ENCODE measurements around the gene PRKX.
"Not testable (repeated sequence)": the region's sequence is repeated elsewhere in the genome, so short reads cannot be mapped to it uniquely, and the experiment has no call there.

The PRKX gene

DNA sequence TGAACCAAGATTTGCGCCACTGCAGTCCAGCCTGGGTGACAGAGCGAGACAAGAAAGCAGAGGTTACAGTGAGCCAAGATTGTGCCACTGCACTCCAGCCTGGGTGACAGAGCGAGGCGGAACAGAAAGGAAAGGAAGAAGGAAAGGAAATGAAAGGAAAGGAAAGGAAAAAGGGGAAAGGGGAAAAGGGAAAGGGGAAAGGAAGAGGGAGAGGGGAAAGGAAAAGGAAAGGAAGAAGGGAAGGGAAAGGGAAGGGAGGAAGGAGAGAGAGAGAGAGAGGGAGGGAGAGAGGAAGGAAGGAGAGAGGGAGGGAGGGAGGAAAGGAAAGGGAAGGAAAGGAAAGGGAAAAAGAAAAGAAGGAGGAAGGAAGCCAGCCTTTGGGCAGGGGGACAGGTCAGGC lies 76.6 kb downstream of the PRKX start:
- no peaks in the 10 kb centered on the region for H3K9me3 ChIP-seq (ENCODE audit: control insufficient read depth in 5 of 5, low read length in 5 of 5)
- no peaks in the 10 kb centered on the region for H3K27me3 ChIP-seq (ENCODE audit: control insufficient read depth in 5 of 5, insufficient read depth in 4 of 5, low read length in 5 of 5)
- no peak overlapping the region for H3K4me3 ChIP-seq (ENCODE audit: low read depth in 1 of 5, low read length in 5 of 5)
- H3K9ac ChIP-seq (ENCODE audit: low read length in 5 of 5) = no peak overlapping the region
- H3K36me3 ChIP-seq (ENCODE audit: control insufficient read depth in 5 of 5, insufficient read depth in 5 of 5, low read length in 5 of 5) = peaks cover 0 to 18% (median 3%) of the 10 kb centered on the region in 5 donors
- no peak overlapping the region for H3K27ac ChIP-seq (ENCODE audit: low read depth, low read length)
- H3K4me1 ChIP-seq (ENCODE audit: control insufficient read depth in 5 of 5, insufficient read depth in 5 of 5, low read length in 5 of 5) = peaks cover 0 to 3% (median 0%) of the 10 kb centered on the region in 5 donors

DNA sequence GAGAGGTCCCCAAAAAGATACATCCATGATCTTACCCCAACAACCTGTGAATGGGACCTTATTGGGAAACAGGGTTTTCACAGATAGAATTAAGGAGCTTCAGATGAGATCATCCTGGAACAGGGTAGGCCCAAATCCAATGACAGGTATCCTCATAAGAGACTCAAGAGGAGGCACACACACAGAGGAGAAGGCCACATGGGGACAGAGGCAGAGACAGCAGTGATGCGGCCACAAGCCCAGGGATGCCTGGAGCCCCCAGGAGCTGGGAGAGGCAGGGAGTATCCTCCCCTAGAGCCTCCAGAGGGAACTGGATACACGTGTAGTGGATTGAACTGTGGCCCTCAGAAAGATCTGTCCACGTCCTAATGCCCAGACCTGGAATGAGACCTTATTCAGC lies 82.3 kb downstream of the PRKX start:
- no peaks in the 10 kb centered on the region for H3K27me3 ChIP-seq (ENCODE audit: control insufficient read depth in 5 of 5, insufficient read depth in 4 of 5, low read length in 5 of 5)
- no peaks in the 10 kb centered on the region for H3K4me1 ChIP-seq (ENCODE audit: control insufficient read depth in 5 of 5, insufficient read depth in 5 of 5, low read length in 5 of 5)
- H3K9me3 ChIP-seq (ENCODE audit: control insufficient read depth in 5 of 5, low read length in 5 of 5) = peaks cover 0 to 7% (median 0%) of the 10 kb centered on the region in 5 donors
- H3K36me3 ChIP-seq (ENCODE audit: control insufficient read depth in 5 of 5, insufficient read depth in 5 of 5, low read length in 5 of 5) = peaks cover 3 to 18% (median 4%) of the 10 kb centered on the region in 5 donors
- H3K4me3 ChIP-seq (ENCODE audit: low read depth in 1 of 5, low read length in 5 of 5) = no peak overlapping the region
- H3K9ac ChIP-seq (ENCODE audit: low read length in 5 of 5) = no peak overlapping the region
- no peak overlapping the region for H3K27ac ChIP-seq (ENCODE audit: low read depth, low read length)

DNA sequence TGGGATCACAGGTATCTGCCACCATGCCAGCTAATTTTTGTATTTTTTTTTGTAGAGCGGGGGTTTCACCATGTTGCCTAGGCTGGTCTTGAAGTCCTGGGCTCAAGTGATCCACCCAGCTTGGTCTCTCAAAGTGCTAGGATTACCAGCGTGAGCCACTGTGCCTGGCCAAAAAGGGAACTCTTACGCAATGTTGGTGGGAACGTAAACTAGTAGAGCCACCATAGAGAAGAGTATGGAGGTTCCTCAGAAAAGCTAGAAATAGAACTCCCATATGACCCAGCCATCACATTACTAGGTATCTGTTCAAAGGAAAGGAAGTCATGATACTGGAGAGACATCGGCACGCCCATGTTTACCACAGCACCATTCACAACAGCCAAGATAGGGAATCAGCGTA lies 85.9 kb downstream of the PRKX start:
- Histone ChIP-seq H3K4me3 (ENCODE audit: low read depth in 1 of 5, low read length in 5 of 5) (no peak overlapping the region), H3K4me1 (ENCODE audit: control insufficient read depth in 5 of 5, insufficient read depth in 5 of 5, low read length in 5 of 5) (no peaks in the 10 kb centered on the region), H3K36me3 (ENCODE audit: control insufficient read depth in 5 of 5, insufficient read depth in 5 of 5, low read length in 5 of 5) (peaks cover 3 to 27% (median 5%) of the 10 kb centered on the region in 5 donors), H3K27me3 (ENCODE audit: control insufficient read depth in 5 of 5, insufficient read depth in 4 of 5, low read length in 5 of 5) (no peaks in the 10 kb centered on the region), H3K27ac (ENCODE audit: low read depth, low read length) (no peak overlapping the region), H3K9me3 (ENCODE audit: control insufficient read depth in 5 of 5, low read length in 5 of 5) (peaks cover 0 to 7% (median 0%) of the 10 kb centered on the region in 5 donors), H3K9ac (ENCODE audit: low read length in 5 of 5) (no peak overlapping the region)

DNA sequence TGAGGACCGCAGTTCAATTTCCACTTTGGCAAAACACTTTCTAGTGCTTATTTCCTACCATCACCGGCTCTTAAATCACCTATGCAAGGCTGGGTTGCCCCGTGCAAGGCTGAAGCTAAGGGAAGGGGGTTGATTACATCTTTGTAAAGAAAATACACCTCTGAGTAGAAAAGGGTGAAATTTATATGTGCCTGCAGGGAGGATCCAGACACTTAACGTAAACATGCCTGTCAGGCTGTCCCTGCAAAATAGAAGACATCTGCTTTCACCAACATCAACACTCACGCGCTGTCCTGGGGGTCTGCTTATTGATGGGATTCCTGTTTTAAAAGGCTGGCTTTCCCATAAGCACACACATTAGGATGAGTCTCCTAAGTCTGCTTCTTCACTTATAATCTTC lies 92.0 kb downstream of the PRKX start:
- H3K27me3 ChIP-seq (ENCODE audit: control insufficient read depth in 5 of 5, insufficient read depth in 4 of 5, low read length in 5 of 5) = no peaks in the 10 kb centered on the region
- no peak overlapping the region for H3K4me3 ChIP-seq (ENCODE audit: low read depth in 1 of 5, low read length in 5 of 5)
- H3K27ac ChIP-seq (ENCODE audit: low read depth, low read length) = no peak overlapping the region
- H3K36me3 ChIP-seq (ENCODE audit: control insufficient read depth in 5 of 5, insufficient read depth in 5 of 5, low read length in 5 of 5) = peaks cover 0 to 38% (median 11%) of the 10 kb centered on the region in 5 donors
- no peaks in the 10 kb centered on the region for H3K4me1 ChIP-seq (ENCODE audit: control insufficient read depth in 5 of 5, insufficient read depth in 5 of 5, low read length in 5 of 5)
- no peak overlapping the region for H3K9ac ChIP-seq (ENCODE audit: low read length in 5 of 5)
- H3K9me3 ChIP-seq (ENCODE audit: control insufficient read depth in 5 of 5, low read length in 5 of 5) = peaks cover 0 to 3% (median 0%) of the 10 kb centered on the region in 5 donors

DNA sequence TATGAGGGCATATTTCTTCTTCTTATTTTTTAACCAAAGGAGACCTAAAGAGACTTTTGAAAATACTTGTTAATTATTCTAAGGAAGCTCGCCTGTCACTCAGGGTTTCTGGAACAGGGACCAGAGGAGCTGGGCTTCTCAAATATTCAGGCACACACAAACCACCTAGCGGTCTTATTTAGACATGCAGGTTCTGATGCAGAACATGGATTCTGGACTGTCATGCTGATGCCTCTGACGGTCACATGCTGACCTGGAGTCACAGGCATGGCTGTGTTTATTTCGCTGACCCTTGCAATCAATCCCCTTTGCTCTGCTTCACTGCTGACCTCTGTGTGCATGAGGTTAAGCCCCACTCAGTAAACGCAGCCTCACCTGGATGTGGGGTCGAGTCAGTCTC lies 101.7 kb downstream of the PRKX start:
- not testable (repeated sequence) for H3K9ac ChIP-seq (ENCODE audit: low read length in 5 of 5); H3K27me3 ChIP-seq (ENCODE audit: control insufficient read depth in 5 of 5, insufficient read depth in 4 of 5, low read length in 5 of 5); H3K27ac ChIP-seq (ENCODE audit: low read depth, low read length); H3K4me3 ChIP-seq (ENCODE audit: low read depth in 1 of 5, low read length in 5 of 5); H3K4me1 ChIP-seq (ENCODE audit: control insufficient read depth in 5 of 5, insufficient read depth in 5 of 5, low read length in 5 of 5); H3K9me3 ChIP-seq (ENCODE audit: control insufficient read depth in 5 of 5, low read length in 5 of 5)
- peaks cover 6 to 26% (median 13%) of the 10 kb centered on the region in 5 donors for H3K36me3 ChIP-seq (ENCODE audit: control insufficient read depth in 5 of 5, insufficient read depth in 5 of 5, low read length in 5 of 5)

DNA sequence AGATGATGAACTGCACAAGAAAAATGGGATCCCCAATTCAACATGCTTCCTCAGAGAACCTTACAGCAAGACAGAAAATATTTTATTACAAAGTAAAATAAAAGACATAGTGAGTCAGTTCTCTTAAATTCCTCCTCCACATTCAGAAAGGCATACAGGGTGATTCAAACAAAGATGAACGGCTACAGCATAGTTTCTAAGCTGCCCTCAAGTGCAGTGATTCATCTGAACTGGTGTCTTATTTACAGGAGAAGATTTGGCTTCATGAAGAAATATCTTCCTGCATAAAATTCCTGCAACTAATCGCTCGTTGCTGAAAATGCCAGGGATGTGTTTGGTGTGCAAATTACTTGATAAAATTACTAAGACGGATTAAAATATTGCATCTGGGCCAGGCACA lies 103.6 kb downstream of the PRKX start:
- Histone ChIP-seq H3K27me3 (ENCODE audit: control insufficient read depth in 5 of 5, insufficient read depth in 4 of 5, low read length in 5 of 5) (no peaks in the 10 kb centered on the region), H3K9me3 (ENCODE audit: control insufficient read depth in 5 of 5, low read length in 5 of 5) (no peaks in the 10 kb centered on the region), H3K4me3 (ENCODE audit: low read depth in 1 of 5, low read length in 5 of 5) (no peak overlapping the region), H3K27ac (ENCODE audit: low read depth, low read length) (no peak overlapping the region), H3K4me1 (ENCODE audit: control insufficient read depth in 5 of 5, insufficient read depth in 5 of 5, low read length in 5 of 5) (no peaks in the 10 kb centered on the region), H3K9ac (ENCODE audit: low read length in 5 of 5) (no peak overlapping the region), H3K36me3 (ENCODE audit: control insufficient read depth in 5 of 5, insufficient read depth in 5 of 5, low read length in 5 of 5) (peaks cover 2 to 21% (median 10%) of the 10 kb centered on the region in 5 donors)

DNA sequence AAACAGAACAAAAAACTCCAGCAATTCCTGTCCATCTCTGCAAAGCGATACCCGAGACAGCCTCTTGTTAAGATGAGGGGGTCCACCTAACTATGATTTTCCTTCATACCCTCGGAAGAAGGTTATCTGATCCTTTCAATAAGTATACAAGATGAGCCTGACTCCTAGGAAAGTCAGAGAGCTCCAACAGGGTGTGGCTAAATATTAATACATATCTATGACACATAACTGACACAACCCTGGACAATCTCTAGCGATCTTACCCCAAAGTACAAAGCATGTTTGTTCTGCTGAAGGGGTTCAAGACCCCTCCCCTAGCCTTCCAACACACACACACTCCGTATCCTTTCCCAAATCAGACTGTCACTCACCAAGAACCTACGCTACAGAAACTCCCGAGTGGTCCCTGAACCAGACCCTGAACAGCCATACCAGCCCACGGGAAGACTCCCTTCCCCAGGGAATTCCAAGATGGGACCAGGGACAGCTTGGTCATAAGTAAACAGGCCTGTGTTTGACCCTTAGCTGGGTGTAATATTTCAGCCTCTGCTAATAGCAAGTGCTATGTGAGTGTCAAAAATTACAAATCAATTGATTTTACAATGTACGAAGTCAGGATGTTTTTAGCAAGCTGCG lies 110.3 kb downstream of the PRKX start:
- Histone ChIP-seq H3K9me3 (ENCODE audit: control insufficient read depth in 5 of 5, low read length in 5 of 5) (no peaks in the 10 kb centered on the region), H3K27me3 (ENCODE audit: control insufficient read depth in 5 of 5, insufficient read depth in 4 of 5, low read length in 5 of 5) (peaks cover 0 to 2% (median 0%) of the 10 kb centered on the region in 5 donors), H3K4me1 (ENCODE audit: control insufficient read depth in 5 of 5, insufficient read depth in 5 of 5, low read length in 5 of 5) (peaks cover 0 to 11% (median 0%) of the 10 kb centered on the region in 5 donors), H3K36me3 (ENCODE audit: control insufficient read depth in 5 of 5, insufficient read depth in 5 of 5, low read length in 5 of 5) (peaks cover 0 to 3% (median 0%) of the 10 kb centered on the region in 5 donors), H3K9ac (ENCODE audit: low read length in 5 of 5) (no peak overlapping the region), H3K4me3 (ENCODE audit: low read depth in 1 of 5, low read length in 5 of 5) (no peak overlapping the region), H3K27ac (ENCODE audit: low read depth, low read length) (no peak overlapping the region)

DNA sequence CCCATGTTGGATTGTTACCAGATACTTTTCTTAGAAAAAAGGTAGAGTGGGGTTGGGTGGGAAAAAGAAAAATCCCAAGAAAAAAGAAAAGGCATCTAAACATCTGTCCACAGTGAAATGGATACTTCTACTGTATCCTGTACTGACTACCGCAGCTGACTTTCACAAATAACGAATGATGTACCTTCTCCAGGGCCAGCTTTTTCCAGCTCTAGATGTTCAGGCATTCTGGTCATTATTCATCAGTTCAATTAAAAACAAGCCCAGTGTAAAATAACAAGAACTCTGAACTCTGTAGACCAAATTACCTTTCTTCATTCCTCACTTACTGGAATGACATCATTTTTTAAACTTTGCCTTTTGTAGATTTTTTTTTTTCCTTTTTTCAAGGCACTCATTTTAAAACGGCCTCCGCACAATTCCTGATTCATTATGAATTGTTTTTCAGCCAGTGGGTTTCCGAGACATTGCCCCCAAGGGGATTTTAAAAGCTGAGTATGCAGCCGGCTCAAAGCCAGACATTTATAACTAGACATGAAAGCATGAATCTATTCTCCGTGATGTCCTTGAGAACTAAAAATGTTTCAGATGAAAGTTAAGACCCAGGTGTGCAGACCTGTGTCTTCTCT lies 113.5 kb downstream of the PRKX start:
- Histone ChIP-seq H3K9ac (ENCODE audit: low read length in 5 of 5) (no peak overlapping the region), H3K27ac (ENCODE audit: low read depth, low read length) (no peak overlapping the region), H3K4me1 (ENCODE audit: control insufficient read depth in 5 of 5, insufficient read depth in 5 of 5, low read length in 5 of 5) (peaks cover 0 to 11% (median 0%) of the 10 kb centered on the region in 5 donors), H3K4me3 (ENCODE audit: low read depth in 1 of 5, low read length in 5 of 5) (no peak overlapping the region), H3K27me3 (ENCODE audit: control insufficient read depth in 5 of 5, insufficient read depth in 4 of 5, low read length in 5 of 5) (peaks cover 0 to 7% (median 0%) of the 10 kb centered on the region in 5 donors), H3K36me3 (ENCODE audit: control insufficient read depth in 5 of 5, insufficient read depth in 5 of 5, low read length in 5 of 5) (no peaks in the 10 kb centered on the region), H3K9me3 (ENCODE audit: control insufficient read depth in 5 of 5, low read length in 5 of 5) (no peaks in the 10 kb centered on the region)

DNA sequence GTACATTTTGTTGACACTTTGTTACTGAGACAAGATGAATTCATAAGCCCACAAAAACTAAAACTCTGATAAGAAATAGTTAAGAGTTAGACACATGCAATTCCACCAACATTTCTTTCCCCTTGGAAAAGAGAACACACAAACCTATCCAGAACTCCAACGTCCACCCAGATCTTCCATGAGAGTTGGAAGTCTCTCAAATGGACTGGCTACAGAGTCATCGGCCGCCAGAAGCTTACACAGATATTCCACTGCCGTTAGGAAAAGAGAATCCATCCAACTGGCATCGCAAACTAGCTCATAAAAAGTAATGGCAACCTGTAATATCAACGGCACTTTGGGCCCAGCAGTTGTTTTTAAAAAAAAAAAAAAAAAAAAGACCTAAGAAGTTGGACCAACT lies 114.7 kb downstream of the PRKX start:
- H3K27me3 ChIP-seq (ENCODE audit: control insufficient read depth in 5 of 5, insufficient read depth in 4 of 5, low read length in 5 of 5) = peaks cover 0 to 7% (median 0%) of the 10 kb centered on the region in 5 donors
- no peaks in the 10 kb centered on the region for H3K9me3 ChIP-seq (ENCODE audit: control insufficient read depth in 5 of 5, low read length in 5 of 5)
- H3K36me3 ChIP-seq (ENCODE audit: control insufficient read depth in 5 of 5, insufficient read depth in 5 of 5, low read length in 5 of 5) = no peaks in the 10 kb centered on the region
- no peak overlapping the region for H3K4me3 ChIP-seq (ENCODE audit: low read depth in 1 of 5, low read length in 5 of 5)
- no peak overlapping the region for H3K27ac ChIP-seq (ENCODE audit: low read depth, low read length)
- peaks cover 0 to 11% (median 0%) of the 10 kb centered on the region in 5 donors for H3K4me1 ChIP-seq (ENCODE audit: control insufficient read depth in 5 of 5, insufficient read depth in 5 of 5, low read length in 5 of 5)
- no peak overlapping the region for H3K9ac ChIP-seq (ENCODE audit: low read length in 5 of 5)

DNA sequence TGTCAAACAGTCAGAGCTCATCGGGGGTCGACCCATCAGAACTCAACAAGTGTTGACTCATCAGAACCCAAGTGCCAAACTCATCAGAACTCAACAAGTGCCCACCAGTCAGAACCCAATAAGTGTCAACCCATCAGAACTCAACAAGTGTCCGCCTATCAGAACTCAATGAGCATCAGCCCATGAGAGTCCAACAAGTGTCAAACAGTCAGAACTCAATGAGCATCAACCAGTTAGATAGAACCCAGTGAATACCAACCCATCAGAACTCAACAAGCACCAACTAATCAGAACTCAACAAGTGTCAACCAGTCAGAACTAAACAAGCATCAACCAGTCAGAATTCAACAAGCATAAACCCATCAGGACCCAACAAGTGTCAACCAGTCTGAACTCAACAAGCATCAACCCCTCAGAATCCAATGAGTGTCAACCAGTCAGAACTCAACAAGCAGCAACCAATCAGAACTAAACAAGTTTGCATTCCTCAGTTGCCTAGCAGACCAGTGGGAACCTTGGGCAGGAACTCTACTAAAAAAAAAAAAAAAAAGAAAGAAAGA lies 115.3 kb downstream of the PRKX start:
- Histone ChIP-seq H3K27me3 (ENCODE audit: control insufficient read depth in 5 of 5, insufficient read depth in 4 of 5, low read length in 5 of 5) (peaks cover 0 to 7% (median 0%) of the 10 kb centered on the region in 5 donors), H3K9ac (ENCODE audit: low read length in 5 of 5) (no peak overlapping the region), H3K9me3 (ENCODE audit: control insufficient read depth in 5 of 5, low read length in 5 of 5) (no peaks in the 10 kb centered on the region), H3K27ac (ENCODE audit: low read depth, low read length) (no peak overlapping the region), H3K4me3 (ENCODE audit: low read depth in 1 of 5, low read length in 5 of 5) (no peak overlapping the region), H3K36me3 (ENCODE audit: control insufficient read depth in 5 of 5, insufficient read depth in 5 of 5, low read length in 5 of 5) (no peaks in the 10 kb centered on the region), H3K4me1 (ENCODE audit: control insufficient read depth in 5 of 5, insufficient read depth in 5 of 5, low read length in 5 of 5) (peaks cover 0 to 11% (median 0%) of the 10 kb centered on the region in 5 donors)
